AG09309 (cell line): ENCODE data around the gene RPUSD4.

ENCODE experiments used
- DNase-seq: peaks from one replicate; pipeline ENCODE4 v3.0.0-alpha.2; 2010; ENCODE audit warnings: low read depth
- H3K4me3 ChIP-seq: 2 replicates; pipeline ENCODE4 v1.5.1; 2011; ENCODE audit warnings: mild to moderate bottlenecking, low read depth, low read length, moderate library complexity; ENCODE audit not compliant: control insufficient read depth
- CTCF ChIP-seq: IDR thresholded peaks from 2 replicates; pipeline ENCODE4 v1.5.1; 2011; ENCODE audit warnings: mild to moderate bottlenecking, low read depth, low read length, inconsistent platforms; ENCODE audit not compliant: insufficient read depth, control insufficient read depth; ENCODE audit errors: missing control alignments

RPUSD4 gene

GRCh38 chr11:126160345-126161022 lies 51.0 kb downstream of the RPUSD4 start:
- TF ChIP-seq CTCF, result no peak
- no peak for DNase-seq
- H3K4me3 ChIP-seq, result no peak overlapping the region

GRCh38 chr11:126159719-126160344 lies 51.6 kb downstream of the RPUSD4 start:
- no peak overlapping the region for H3K4me3 ChIP-seq
- no peak for DNase-seq
- TF ChIP-seq CTCF, result no peak

- TF ChIP-seq CTCF, result no peak
- no peak for DNase-seq
- H3K4me3 ChIP-seq, result no peak overlapping the region
These were observed 53.2 kb downstream of the RPUSD4 start for GRCh38 chr11:126158054-126158791.

- no peak for TF ChIP-seq CTCF
- DNase-seq, result no peak
- H3K4me3 ChIP-seq, result no peak overlapping the region
These were observed 54.0 kb downstream of the RPUSD4 start for GRCh38 chr11:126157326-126158030.

- no peak for DNase-seq
- TF ChIP-seq CTCF, result no peak
- no peak overlapping the region for H3K4me3 ChIP-seq
These were observed 54.6 kb downstream of the RPUSD4 start for GRCh38 chr11:126156814-126157213.

GRCh38 chr11:126155402-126156187 lies 55.9 kb downstream of the RPUSD4 start:
- no peak overlapping the region for H3K4me3 ChIP-seq
- DNase-seq, result no peak
- TF ChIP-seq CTCF, result no peak
